Caco-2 (cell line): ENCODE data around the gene CCDC148. TPM values are rescaled to one million over a fixed set of nuclear protein-coding genes. Genes with fewer than 3 reads are reported as not detected.

ENCODE experiments used
- BruUV-seq: library from RNA; stranded (reverse); fragments of 400-500 nt; replicated peaks from 2 replicates; lab custom pipeline; 2021; lab: Mats Ljungman, UMichigan
- CTCF ChIA-PET: fragments of 300-600 bp; sonication (Branson Sonifier 250); formaldehyde crosslinking; loops from one replicate; lab custom pipeline; 2022; ENCODE audit warnings: antibody characterized with exemption; lab: Charles Lee
- POLR2A ChIA-PET: fragments of 300-600 bp; sonication (Branson Sonifier 250); formaldehyde crosslinking; loops from one replicate; lab custom pipeline; 2022; ENCODE audit warnings: antibody characterized with exemption; lab: Charles Lee
- DNase-seq, 2 experiments: peaks; one replicate each; pipeline versions ENCODE4 v3.0.0 to v3.0.0-alpha.2; 2020 to 2022
- H3K27me3 ChIP-seq: replicated peaks from 2 replicates; pipeline ENCODE4 v1.6.0; 2011; ENCODE audit warnings: low read length; ENCODE audit not compliant: control insufficient read depth, insufficient read depth
- H3K36me3 ChIP-seq: 2 replicates; pipeline ENCODE4 v1.5.1; 2011; ENCODE audit warnings: low read length; ENCODE audit not compliant: control insufficient read depth, insufficient read depth
- H3K4me1 ChIP-seq: fragments of 250-450 bp; sonication (Bioruptor Pico); 2 replicates; pipeline ENCODE4 v1.5.1; 2020; ENCODE audit warnings: mild to moderate bottlenecking
- H3K4me3 ChIP-seq: 2 replicates; pipeline ENCODE4 v1.5.1; 2011; ENCODE audit warnings: low read depth, mild to moderate bottlenecking, control low read depth, low read length
- H3K9me3 ChIP-seq: fragments of 250-450 bp; sonication (Bioruptor Pico); 2 replicates; pipeline ENCODE4 v1.5.1; 2020; ENCODE audit warnings: mild to moderate bottlenecking, moderate library complexity
- H3K27ac Mint-ChIP-seq: one replicate; pipeline ENCODE4 v1.8.0; 2022; ENCODE audit warnings: mixed read lengths; ENCODE audit not compliant: unreplicated experiment
- H3K27me3 Mint-ChIP-seq: one replicate; pipeline ENCODE4 v1.8.0; 2022; ENCODE audit warnings: mixed read lengths; ENCODE audit not compliant: insufficient read depth, unreplicated experiment
- H3K36me3 Mint-ChIP-seq: one replicate; pipeline ENCODE4 v1.8.0; 2022; ENCODE audit warnings: mild to moderate bottlenecking, mixed read lengths; ENCODE audit not compliant: insufficient read depth, unreplicated experiment
- H3K4me1 Mint-ChIP-seq: one replicate; pipeline ENCODE4 v1.8.0; 2022; ENCODE audit warnings: low read depth, mixed read lengths; ENCODE audit not compliant: unreplicated experiment
- H3K4me3 Mint-ChIP-seq: one replicate; pipeline ENCODE4 v1.8.0; 2022; ENCODE audit warnings: mild to moderate bottlenecking, moderate library complexity, mixed read lengths; ENCODE audit not compliant: unreplicated experiment
- H3K9me3 Mint-ChIP-seq: one replicate; pipeline ENCODE4 v1.8.0; 2022; ENCODE audit warnings: mixed read lengths; ENCODE audit not compliant: unreplicated experiment
- intact Hi-C: fragments of 100-400 bp; cut with micrococcal nuclease; formaldehyde crosslinking; loops from one replicate; pipeline ENCODE4 v1.10.0; 2022; ENCODE audit not compliant: unreplicated experiment
- total RNA-seq: library from RNA; stranded (reverse); gene quantifications from 2 replicates; pipeline ENCODE4 v1.2.3, GENCODE V29; 2022
- TF ChIP-seq, protein P1 (sequence below), 2 experiments: fragments of 200-600 bp in 1 of 2; IDR thresholded peaks; 1 replicate in 1 of 2; 2 replicates in 1 of 2; pipeline versions ENCODE4 v1.5.1 to v1.8.0; 2011 to 2022; ENCODE audit warnings: antibody characterized with exemption in 1 of 2, control low read depth in 1 of 2, inconsistent platforms in 1 of 2, low read depth in 1 of 2, low read length in 1 of 2, mild to moderate bottlenecking in 1 of 2, moderate library complexity in 1 of 2; ENCODE audit not compliant: insufficient read depth in 1 of 2, severe bottlenecking in 1 of 2, unreplicated experiment in 1 of 2

CCDC148 gene
- total RNA-seq, 1 experiment from 2014 or later = 6.3 TPM

DNA sequence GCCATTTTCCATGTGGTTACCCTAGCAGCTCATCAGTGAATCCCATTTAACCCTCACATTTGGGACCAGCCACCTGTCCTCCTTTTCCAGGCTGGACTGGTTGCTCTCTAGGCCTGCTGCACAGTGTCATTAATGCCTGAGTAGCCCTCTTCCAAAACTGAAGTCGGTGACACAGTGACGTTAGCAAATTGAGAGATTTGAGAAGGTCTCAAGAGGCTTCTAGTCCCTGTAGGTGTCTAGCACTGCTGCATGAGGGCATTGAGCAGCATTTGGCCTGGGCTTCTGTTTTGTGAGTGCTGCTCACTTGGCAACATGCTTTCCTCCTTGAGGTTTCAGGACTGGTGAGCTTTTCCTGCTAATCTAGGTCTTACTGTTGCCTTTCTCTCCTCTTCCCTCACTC, 36.9 kb upstream of the CCDC148 start:
- no peaks in the 10 kb centered on the region for H3K9me3 ChIP-seq
- no TSS peak for BruUV-seq
- no peaks in the 10 kb centered on the region for H3K9me3 Mint-ChIP-seq
- intact Hi-C loops = no loop called here
- H3K36me3 Mint-ChIP-seq = peaks cover 10% of the 10 kb centered on the region
- CTCF ChIA-PET = no interaction called here
- H3K4me3 Mint-ChIP-seq = no peak overlapping the region
- no peak for DNase-seq
- no peak overlapping the region for H3K27ac Mint-ChIP-seq
- no peaks in the 10 kb centered on the region for H3K27me3 Mint-ChIP-seq
- POLR2A ChIA-PET = no interaction called here
- H3K4me1 Mint-ChIP-seq = peaks cover 38% of the 10 kb centered on the region
- TF ChIP-seq, protein P1, sequence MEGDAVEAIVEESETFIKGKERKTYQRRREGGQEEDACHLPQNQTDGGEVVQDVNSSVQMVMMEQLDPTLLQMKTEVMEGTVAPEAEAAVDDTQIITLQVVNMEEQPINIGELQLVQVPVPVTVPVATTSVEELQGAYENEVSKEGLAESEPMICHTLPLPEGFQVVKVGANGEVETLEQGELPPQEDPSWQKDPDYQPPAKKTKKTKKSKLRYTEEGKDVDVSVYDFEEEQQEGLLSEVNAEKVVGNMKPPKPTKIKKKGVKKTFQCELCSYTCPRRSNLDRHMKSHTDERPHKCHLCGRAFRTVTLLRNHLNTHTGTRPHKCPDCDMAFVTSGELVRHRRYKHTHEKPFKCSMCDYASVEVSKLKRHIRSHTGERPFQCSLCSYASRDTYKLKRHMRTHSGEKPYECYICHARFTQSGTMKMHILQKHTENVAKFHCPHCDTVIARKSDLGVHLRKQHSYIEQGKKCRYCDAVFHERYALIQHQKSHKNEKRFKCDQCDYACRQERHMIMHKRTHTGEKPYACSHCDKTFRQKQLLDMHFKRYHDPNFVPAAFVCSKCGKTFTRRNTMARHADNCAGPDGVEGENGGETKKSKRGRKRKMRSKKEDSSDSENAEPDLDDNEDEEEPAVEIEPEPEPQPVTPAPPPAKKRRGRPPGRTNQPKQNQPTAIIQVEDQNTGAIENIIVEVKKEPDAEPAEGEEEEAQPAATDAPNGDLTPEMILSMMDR (IDR thresholded peaks at IDR 0.05; ENCODE audit: insufficient read depth in 1 of 2, low read depth in 1 of 2, low read length in 1 of 2, severe bottlenecking in 1 of 2, unreplicated experiment in 1 of 2) = no peak
- peaks cover 16% of the 10 kb centered on the region for H3K4me1 ChIP-seq
- H3K27me3 ChIP-seq = no peaks in the 10 kb centered on the region
- no peaks in the 10 kb centered on the region for H3K36me3 ChIP-seq
- H3K4me3 ChIP-seq = no peak overlapping the region

DNA sequence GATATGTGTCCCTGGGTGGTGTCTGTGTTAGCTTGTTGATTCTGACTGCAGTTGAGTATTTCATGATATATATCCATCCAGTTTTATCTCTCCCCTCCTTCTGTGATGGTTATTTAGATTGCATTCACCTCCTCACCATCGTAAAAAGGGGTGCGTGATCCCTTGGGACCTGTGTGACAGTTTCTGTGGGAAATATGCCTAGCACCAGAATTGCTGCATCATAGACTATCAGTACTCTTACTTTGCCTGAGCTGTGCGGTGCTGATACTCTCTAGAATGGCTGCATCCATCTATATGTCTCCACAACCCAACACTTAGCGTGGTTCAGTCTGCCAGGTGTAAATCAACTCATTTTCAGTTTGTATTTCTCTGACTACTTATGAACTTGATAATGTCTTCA, 34.5 kb upstream of the CCDC148 start:
- H3K36me3 ChIP-seq = no peaks in the 10 kb centered on the region
- TF ChIP-seq, protein P1 (IDR thresholded peaks at IDR 0.05; ENCODE audit: insufficient read depth in 1 of 2, low read depth in 1 of 2, low read length in 1 of 2, severe bottlenecking in 1 of 2, unreplicated experiment in 1 of 2) = no peak
- no peaks in the 10 kb centered on the region for H3K9me3 ChIP-seq
- Mint-ChIP-seq H3K36me3 (peaks cover under 1% of the 10 kb centered on the region), H3K4me3 (no peak overlapping the region), H3K4me1 (peaks cover 26% of the 10 kb centered on the region), H3K27ac (no peak overlapping the region), H3K27me3 (no peaks in the 10 kb centered on the region), H3K9me3 (no peaks in the 10 kb centered on the region)
- DNase-seq = no peak
- H3K4me3 ChIP-seq = no peak overlapping the region
- CTCF ChIA-PET = no interaction called here
- BruUV-seq = no TSS peak
- POLR2A ChIA-PET = no interaction called here
- no peaks in the 10 kb centered on the region; the same call in 1 of the 2 replicates for H3K4me1 ChIP-seq
- intact Hi-C loops = no loop called here
- H3K27me3 ChIP-seq = no peaks in the 10 kb centered on the region

DNA sequence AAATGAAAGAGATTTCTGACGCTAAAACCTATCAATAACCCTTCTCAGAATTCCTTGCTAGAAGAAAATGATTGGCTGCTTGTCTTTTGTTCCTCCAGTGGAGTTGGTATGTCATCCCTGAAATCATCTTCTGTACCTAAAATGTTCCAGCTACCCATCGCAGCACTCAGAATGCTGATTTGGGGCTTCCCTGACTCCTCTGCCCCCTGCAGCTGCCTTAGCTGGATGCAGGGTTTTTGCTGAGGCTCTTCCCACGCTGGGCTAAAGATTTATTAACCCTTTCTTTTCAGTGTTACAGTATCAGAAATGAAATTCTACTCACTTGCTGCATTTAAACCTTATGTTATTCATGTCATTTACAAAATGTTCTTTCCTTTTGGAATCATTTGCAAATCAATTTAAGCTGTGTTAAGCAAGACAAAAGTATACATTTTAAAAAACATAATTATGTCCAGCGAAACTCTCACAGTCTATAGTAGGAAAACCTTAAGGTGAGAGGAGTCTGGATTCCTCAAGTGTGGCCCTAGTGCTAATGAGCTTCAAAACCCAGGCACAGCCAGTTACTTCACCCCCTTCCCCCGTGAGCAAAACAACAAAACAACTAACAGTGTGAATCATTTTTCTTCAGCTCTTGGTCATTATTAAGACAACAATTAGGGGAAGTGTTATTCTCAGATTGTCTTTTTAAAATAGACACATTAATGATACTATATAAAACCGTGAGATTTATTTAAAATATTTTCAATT, 33.0 kb upstream of the CCDC148 start:
- H3K27ac Mint-ChIP-seq = no peak overlapping the region

More for the DNA sequence above, 33.0 kb upstream of the CCDC148 start:
- H3K36me3 ChIP-seq = no peaks in the 10 kb centered on the region
- intact Hi-C loops = no loop called here
- Mint-ChIP-seq H3K36me3 (no peaks in the 10 kb centered on the region), H3K9me3 (no peaks in the 10 kb centered on the region), H3K4me3 (no peak overlapping the region), H3K4me1 (peaks cover 26% of the 10 kb centered on the region), H3K27me3 (no peaks in the 10 kb centered on the region)
- no peak overlapping the region for H3K4me3 ChIP-seq
- CTCF ChIA-PET = interaction anchor here (0.6 to 1.1 kb wide), 2 partner anchors 31 to 66 kb away, joined by 4 read pairs; no protein-coding TSS in a partner anchor
- no peak for DNase-seq
- no peaks in the 10 kb centered on the region for H3K4me1 ChIP-seq
- TF ChIP-seq, protein P1 (IDR thresholded peaks at IDR 0.05; ENCODE audit: insufficient read depth in 1 of 2, low read depth in 1 of 2, low read length in 1 of 2, severe bottlenecking in 1 of 2, unreplicated experiment in 1 of 2) = no peak
- H3K9me3 ChIP-seq = no peaks in the 10 kb centered on the region
- POLR2A ChIA-PET = no interaction called here
- no peaks in the 10 kb centered on the region for H3K27me3 ChIP-seq
- no TSS peak for BruUV-seq
